Spleen (tissue), 11 donors: ENCODE measurements around the gene FGD4. TPM values are rescaled to one million over a fixed set of nuclear protein-coding genes. Genes with fewer than 3 reads are reported as not detected.

Source experiments
- DNase-seq: peaks from one replicate; pipeline ENCODE4 v3.0.0-alpha.2; 2020
- H3K27ac ChIP-seq, 8 donors: fragments of 200-600 bp; sonication (generic) in 7 of 8; 1 replicate in 4 of 8; 2 replicates in 4 of 8; pipeline versions ENCODE4 v1.5.0 to v1.8.0; 2016 to 2021; ENCODE audit warnings: inconsistent platforms in 4 of 8, mild to moderate bottlenecking in 4 of 8, moderate library complexity in 1 of 8
- H3K27me3 ChIP-seq, 7 donors: fragments of 200-600 bp; sonication (generic) in 6 of 7; replicated peaks in 1 of 7; 1 replicate in 4 of 7; 2 replicates in 3 of 7; pipeline versions ENCODE4 v1.5.0 to v1.8.0; 2016 to 2021; ENCODE audit warnings: inconsistent platforms in 3 of 7, mild to moderate bottlenecking in 1 of 7
- H3K36me3 ChIP-seq, 6 donors: fragments of 200-600 bp; sonication (generic) in 5 of 6; 1 replicate in 4 of 6; 2 replicates in 2 of 6; pipeline versions ENCODE4 v1.5.0 to v1.8.0; 2016 to 2021; ENCODE audit warnings: inconsistent platforms in 2 of 6
- H3K4me1 ChIP-seq, 6 donors: fragments of 200-600 bp; sonication (generic) in 5 of 6; 1 replicate in 3 of 6; 2 replicates in 3 of 6; pipeline versions ENCODE4 v1.5.0 to v1.8.0; 2016 to 2021; ENCODE audit warnings: inconsistent platforms in 3 of 6
- H3K4me3 ChIP-seq, 8 donors: fragments of 200-600 bp; sonication (generic) in 7 of 8; 1 replicate in 4 of 8; 2 replicates in 4 of 8; pipeline versions ENCODE4 v1.5.0 to v1.8.0; 2016 to 2021; ENCODE audit warnings: inconsistent platforms in 4 of 8, mild to moderate bottlenecking in 4 of 8, moderate library complexity in 2 of 8
- H3K9me3 ChIP-seq, 8 donors: fragments of 200-600 bp; sonication (generic) in 7 of 8; 1 replicate in 4 of 8; 2 replicates in 4 of 8; pipeline versions ENCODE4 v1.5.0 to v1.8.0; 2016 to 2021; ENCODE audit warnings: inconsistent platforms in 4 of 8
- POLR2A ChIP-seq, 3 donors: fragments of 450-650 bp; IDR thresholded peaks; one replicate each; pipeline ENCODE4 v1.5.1; 2017; ENCODE audit warnings: antibody characterized with exemption in 3 of 3, mild to moderate bottlenecking in 1 of 3
- POLR2AphosphoS5 ChIP-seq, 3 donors: sonication (generic); formaldehyde crosslinking; IDR thresholded peaks; one replicate each; pipeline ENCODE4 v1.5.1; 2017; ENCODE audit warnings: antibody characterized with exemption in 3 of 3
- WGBS, 5 donors: extraction: QIAGEN DNeasy Blood & Tissue Kit in 3 of 5; methylation state at CpG; one replicate each; pipeline versions ENCODE4 v1.1.5 to v1.1.7; 2013 to 2018; 5-methylcytosine and 5-hydroxymethylcytosine counted together
- intact Hi-C: fragments of 100-400 bp; cut with DNase I; formaldehyde crosslinking; loops from one replicate; pipeline ENCODE4 v1.15.0; 2023; ENCODE audit warnings: low total_unique reads
- polyA plus RNA-seq, 3 donors: library from polyadenylated mRNA; stranded (reverse); fragments of 200-250 nt; gene quantifications; one replicate each; pipeline ENCODE4 v1.2.1, GENCODE V29; 2013
- total RNA-seq, 7 donors: library from RNA; depleted of rRNA in 3 of 7; stranded (reverse); fragments of >200 nt in 3 of 7; fragmentation: NEBNext Ultra II Directional in 4 of 7; extraction: Animal tissue kit (Norgen Biotek cat#: 25700) in 4 of 7; gene quantifications; one replicate each; pipeline versions ENCODE4 v1.1.0 to v1.2.1, GENCODE V29; 2016 to 2021
- TF ChIP-seq, protein P1 (sequence below), 11 experiments: fragments of 200-600 bp in 7 of 11; fragments of 450-650 bp in 4 of 11; sonication (generic) in 4 of 11; IDR thresholded peaks in 8 of 11; conservative IDR thresholded peaks in 3 of 11; 1 replicate in 7 of 11; 2 replicates in 4 of 11; pipeline versions ENCODE4 v1.4.0 to v1.8.0; 2016 to 2021; ENCODE audit warnings: antibody characterized with exemption in 11 of 11, inconsistent platforms in 4 of 11, mild to moderate bottlenecking in 1 of 11
- donor health status: healthy with polysubstance abuse.
- donor health status: DM: no; HTN: no; CAD: no; lungs with moderate emphysema.
- donor health status: DM: no; HTN: no; CAD: no.
- donor health status: Bipolar disorder and iron deficiency.
- donor health status: healthy.
- donor health status: DM: no; HTN: no; CAD: no.
- donor health status: DM: yes; HTN: yes; CAD: no.

FGD4 gene
- total and polyA plus RNA-seq, 10 donors = 1.0 to 44.4 (median 25.7) TPM

DNA sequence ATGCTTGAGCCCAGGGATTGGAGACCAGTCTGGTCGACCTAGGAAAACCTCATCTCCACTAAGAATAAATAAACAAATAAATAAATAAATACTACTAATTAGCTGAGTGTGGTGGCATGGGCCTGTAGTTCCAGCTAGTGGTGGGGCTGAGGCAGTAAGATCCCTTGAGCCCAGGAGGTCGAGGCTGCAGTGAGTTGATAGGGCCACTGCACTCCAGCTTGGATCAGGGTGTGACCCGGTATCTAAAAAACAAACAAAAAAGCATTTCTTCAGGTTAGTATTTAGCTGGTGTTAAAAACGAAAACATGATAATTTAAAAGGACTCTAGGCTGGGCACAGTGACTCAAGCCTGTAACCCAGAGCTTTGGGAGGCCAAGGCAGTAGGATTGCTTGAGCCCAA is 1.2 kb upstream of the FGD4 start:
- no peak for DNase-seq
- 94 to 97% (median 95%) methylated on average over 4 of the region's 4 CpGs for WGBS, 5 donors
- no peaks in the 10 kb centered on the region for H3K9me3 ChIP-seq
- no peak overlapping the region for H3K4me3 ChIP-seq
- no peak overlapping the region for H3K27ac ChIP-seq
- H3K4me1 ChIP-seq = peaks cover 0 to 27% (median 18%) of the 10 kb centered on the region in 6 donors
- H3K36me3 ChIP-seq = no peaks in the 10 kb centered on the region
- no peak for TF ChIP-seq POLR2AphosphoS5 (IDR thresholded peaks at IDR 0.05)
- TF ChIP-seq, protein P1, sequence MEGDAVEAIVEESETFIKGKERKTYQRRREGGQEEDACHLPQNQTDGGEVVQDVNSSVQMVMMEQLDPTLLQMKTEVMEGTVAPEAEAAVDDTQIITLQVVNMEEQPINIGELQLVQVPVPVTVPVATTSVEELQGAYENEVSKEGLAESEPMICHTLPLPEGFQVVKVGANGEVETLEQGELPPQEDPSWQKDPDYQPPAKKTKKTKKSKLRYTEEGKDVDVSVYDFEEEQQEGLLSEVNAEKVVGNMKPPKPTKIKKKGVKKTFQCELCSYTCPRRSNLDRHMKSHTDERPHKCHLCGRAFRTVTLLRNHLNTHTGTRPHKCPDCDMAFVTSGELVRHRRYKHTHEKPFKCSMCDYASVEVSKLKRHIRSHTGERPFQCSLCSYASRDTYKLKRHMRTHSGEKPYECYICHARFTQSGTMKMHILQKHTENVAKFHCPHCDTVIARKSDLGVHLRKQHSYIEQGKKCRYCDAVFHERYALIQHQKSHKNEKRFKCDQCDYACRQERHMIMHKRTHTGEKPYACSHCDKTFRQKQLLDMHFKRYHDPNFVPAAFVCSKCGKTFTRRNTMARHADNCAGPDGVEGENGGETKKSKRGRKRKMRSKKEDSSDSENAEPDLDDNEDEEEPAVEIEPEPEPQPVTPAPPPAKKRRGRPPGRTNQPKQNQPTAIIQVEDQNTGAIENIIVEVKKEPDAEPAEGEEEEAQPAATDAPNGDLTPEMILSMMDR (IDR thresholded peaks at IDR 0.05 in 8 of 11, conservative IDR thresholded peaks at IDR 0.05 in 3 of 11) = no peak
- no peak for TF ChIP-seq POLR2A (IDR thresholded peaks at IDR 0.05)
- intact Hi-C loops = no loop called here
- peaks cover 0 to 70% (median 11%) of the 10 kb centered on the region in 7 donors for H3K27me3 ChIP-seq

DNA sequence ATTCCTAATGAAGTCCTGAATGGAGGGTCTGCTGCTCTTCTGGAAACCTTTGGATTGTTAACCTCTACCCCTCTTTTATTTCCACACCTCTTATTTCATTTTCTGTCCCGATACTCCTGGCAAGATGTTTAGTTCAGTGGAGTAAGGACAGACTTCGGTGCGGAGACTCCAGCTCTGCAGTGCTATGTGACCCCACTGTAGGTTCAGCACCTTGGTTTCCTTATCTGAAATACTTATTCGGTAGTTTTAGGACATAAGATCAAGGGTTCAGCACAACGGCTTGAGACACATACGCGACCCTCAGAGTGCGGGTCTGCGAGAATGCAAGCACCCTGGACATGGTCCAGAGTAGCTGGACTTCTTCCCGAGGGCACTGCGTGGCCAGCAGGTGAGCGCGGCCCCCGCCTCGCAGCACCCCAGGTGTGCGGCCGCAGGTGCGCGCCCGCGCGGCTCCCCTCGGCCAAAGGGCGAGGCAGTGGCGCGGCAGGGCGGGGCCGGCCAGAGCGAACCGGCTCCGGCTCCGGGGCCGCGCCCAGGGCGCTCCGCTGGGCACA is 465 bp upstream of the FGD4 start:
- peak overlapping the region in 5 of 8 donors; percentile 36 to 75 (median 69) for H3K27ac ChIP-seq
- no peaks in the 10 kb centered on the region for H3K9me3 ChIP-seq
- no peak for DNase-seq
- peaks cover 0 to 63% (median 11%) of the 10 kb centered on the region in 7 donors for H3K27me3 ChIP-seq
- peak overlapping the region; percentile 67 to 87 (median 73) for H3K4me3 ChIP-seq
- H3K4me1 ChIP-seq = peaks cover 0 to 31% (median 18%) of the 10 kb centered on the region in 6 donors
- intact Hi-C loops = no loop called here
- H3K36me3 ChIP-seq = no peaks in the 10 kb centered on the region
- no peak for TF ChIP-seq POLR2A (IDR thresholded peaks at IDR 0.05)
- no peak for TF ChIP-seq POLR2AphosphoS5 (IDR thresholded peaks at IDR 0.05)
- TF ChIP-seq, protein P1 (IDR thresholded peaks at IDR 0.05 in 8 of 11, conservative IDR thresholded peaks at IDR 0.05 in 3 of 11) = no peak
- 3 to 15% (median 5%) methylated on average over 9 to 36 of the region's 36 CpGs for WGBS, 5 donors

DNA sequence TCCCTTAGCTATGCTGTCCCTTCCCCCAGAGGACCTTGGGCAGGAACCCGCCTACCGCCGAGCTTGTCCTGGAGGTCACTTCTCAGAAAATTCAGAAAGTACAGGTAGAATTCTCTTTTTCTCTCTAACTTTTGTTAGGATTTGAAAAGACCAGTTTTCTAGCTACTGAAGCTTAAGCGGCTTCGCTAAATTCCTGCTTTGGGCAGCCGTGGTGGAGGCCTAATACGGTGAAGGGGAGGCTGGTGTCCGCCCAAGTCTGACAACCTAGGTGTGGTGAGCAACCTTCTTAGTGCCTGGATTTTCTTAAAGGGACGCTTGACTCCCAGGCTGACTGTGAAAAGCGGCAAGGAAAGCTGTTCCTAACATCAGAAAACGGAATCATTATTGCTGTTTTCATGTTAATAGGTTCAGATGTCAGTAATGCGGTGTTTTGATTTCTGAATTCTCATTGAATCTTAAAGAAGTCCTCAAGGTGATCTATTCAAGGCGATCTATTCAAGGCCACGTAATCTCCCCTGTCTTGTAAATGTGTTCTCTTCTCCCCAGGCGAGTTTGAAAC is 835 bp downstream of the FGD4 start:
- Histone ChIP-seq H3K4me3 (peak overlapping the region; percentile 67 to 87 (median 73)), H3K9me3 (no peaks in the 10 kb centered on the region), H3K27ac (peak overlapping the region in 3 of 8 donors; percentile 69 to 75 (median 70)), H3K4me1 (peaks cover 0 to 32% (median 18%) of the 10 kb centered on the region in 6 donors), H3K27me3 (peaks cover 0 to 56% (median 11%) of the 10 kb centered on the region in 7 donors), H3K36me3 (no peaks in the 10 kb centered on the region)
- intact Hi-C loops = no loop called here
- WGBS, 5 donors = 31 to 35% (median 33%) methylated on average over 15 of the region's 15 CpGs
- no peak for DNase-seq
- TF ChIP-seq, protein P1 (IDR thresholded peaks at IDR 0.05 in 8 of 11, conservative IDR thresholded peaks at IDR 0.05 in 3 of 11) = no peak
- no peak for TF ChIP-seq POLR2A (IDR thresholded peaks at IDR 0.05)
- TF ChIP-seq POLR2AphosphoS5 (IDR thresholded peaks at IDR 0.05) = no peak

DNA sequence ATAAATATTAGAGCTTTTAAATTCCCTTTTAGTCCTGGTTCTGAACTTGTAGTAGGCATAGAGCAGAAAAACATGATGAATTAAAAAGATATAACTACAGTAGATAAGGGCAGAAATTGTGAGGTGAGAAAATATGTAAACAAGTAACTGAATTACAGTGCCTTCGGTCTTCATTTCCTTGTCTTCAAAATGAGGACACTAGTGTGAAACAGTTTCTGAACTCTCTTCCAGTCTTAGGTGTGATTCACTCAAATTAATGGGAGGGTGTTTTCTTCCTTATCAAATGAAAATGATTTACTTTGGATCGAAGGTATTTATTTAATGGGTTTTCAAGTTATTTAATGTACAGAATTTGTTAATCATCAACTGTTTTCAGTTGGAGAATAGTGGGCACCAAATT is 1.5 kb downstream of the FGD4 start:
- Histone ChIP-seq H3K27ac (no peak overlapping the region), H3K4me1 (peaks cover 0 to 32% (median 18%) of the 10 kb centered on the region in 6 donors), H3K9me3 (no peaks in the 10 kb centered on the region), H3K4me3 (no peak overlapping the region), H3K27me3 (peaks cover 0 to 56% (median 11%) of the 10 kb centered on the region in 7 donors), H3K36me3 (no peaks in the 10 kb centered on the region)
- TF ChIP-seq POLR2AphosphoS5 (IDR thresholded peaks at IDR 0.05) = no peak
- TF ChIP-seq, protein P1 (IDR thresholded peaks at IDR 0.05 in 8 of 11, conservative IDR thresholded peaks at IDR 0.05 in 3 of 11) = no peak
- TF ChIP-seq POLR2A (IDR thresholded peaks at IDR 0.05) = no peak
- intact Hi-C loops = no loop called here
- no peak for DNase-seq
- 59 to 68% (median 61%) methylated on average over 2 of the region's 2 CpGs for WGBS, 5 donors
